HepG2 (cell line): ENCODE measurements around the gene RPS15A. TPM values are rescaled to one million over a fixed set of nuclear protein-coding genes. Genes with fewer than 3 reads are reported as not detected.

ENCODE experiments used
- ATF7-NPFF ChIP-seq: sonication (generic); formaldehyde crosslinking; IDR thresholded peaks from 2 replicates; pipeline ENCODE4 v1.8.1; 2023; ENCODE audit warnings: mild to moderate bottlenecking, low read depth, missing genetic modification reagents, moderate library complexity
- CREB1 ChIP-seq, 2 experiments: fragments of 450-650 bp in 1 of 2; IDR thresholded peaks; 2 replicates each; pipeline ENCODE4 v1.6.1; 2016 to 2017; ENCODE audit warnings: control low read depth in 1 of 2, mild to moderate bottlenecking in 1 of 2, missing compliant biosample characterization in 1 of 2, missing genetic modification characterization in 1 of 2
- MBD4 ChIP-seq: IDR thresholded peaks from 2 replicates; pipeline ENCODE4 v1.6.1; 2012; ENCODE audit warnings: low read length, inconsistent platforms, borderline replicate concordance
- SMARCE1 ChIP-seq: fragments of 450-650 bp; IDR thresholded peaks from 2 replicates; pipeline ENCODE4 v1.6.1; 2017; ENCODE audit warnings: borderline replicate concordance
- ZNF7 ChIP-seq: IDR thresholded peaks from 2 replicates; pipeline ENCODE4 v1.6.1; 2016; ENCODE audit warnings: missing biosample characterization, missing genetic modification reagents
- ZNF768 ChIP-seq: sonication (generic); formaldehyde crosslinking; IDR thresholded peaks from 2 replicates; pipeline ENCODE4 v1.4.0; 2020; ENCODE audit warnings: missing genetic modification reagents
- ZNF816 ChIP-seq: sonication (generic); formaldehyde crosslinking; IDR thresholded peaks from 2 replicates; pipeline ENCODE4 v1.8.0; 2022; ENCODE audit warnings: missing genetic modification reagents, mild to moderate bottlenecking, borderline replicate concordance
- polyA plus RNA-seq, 8 experiments: library from polyadenylated mRNA; depleted of rRNA in 3 of 8; stranded (reverse) in 7 of 8; unstranded in 1 of 8; fragments of >200 nt; fragmentation: Illumina TruSeq in 4 of 8; extraction: Trizol in 4 of 8; gene quantifications; 2 replicates each; pipeline versions ENCODE4 v1.2.1 to v1.2.3, GENCODE V29; 2011 to 2016; ENCODE audit warnings: low read depth in 4 of 8, missing spikeins in 1 of 8, mixed read lengths in 1 of 8; ENCODE audit not compliant: insufficient read depth in 1 of 8
- total RNA-seq, 5 experiments: library from RNA; depleted of rRNA; stranded (reverse); fragments of >200 nt; fragmentation: Illumina TruSeq; extraction: Trizol; gene quantifications; 2 replicates each; pipeline ENCODE4 v1.2.3, GENCODE V29; 2016; ENCODE audit warnings: low read depth in 1 of 5
- TF ChIP-seq, protein P1 (sequence below): sonication (generic); formaldehyde crosslinking; IDR thresholded peaks from 2 replicates; pipeline ENCODE4 v1.4.0; 2020; ENCODE audit warnings: missing genetic modification reagents
- TF ChIP-seq, protein P2 (sequence below): sonication (generic); formaldehyde crosslinking; IDR thresholded peaks from 2 replicates; pipeline ENCODE4 v1.8.0; 2022; ENCODE audit warnings: missing genetic modification reagents, mild to moderate bottlenecking, inconsistent platforms, borderline replicate concordance
- TF ChIP-seq, protein P3 (sequence below): sonication (generic); formaldehyde crosslinking; IDR thresholded peaks from 2 replicates; pipeline ENCODE4 v1.4.0; 2020; ENCODE audit warnings: missing genetic modification reagents
- TF ChIP-seq, protein P4 (sequence below): sonication (generic); formaldehyde crosslinking; IDR thresholded peaks from 2 replicates; pipeline ENCODE4 v1.4.0; 2020; ENCODE audit warnings: missing genetic modification reagents

RPS15A gene
- total and polyA plus RNA-seq, 2 of the 13 experiments (the other 11 are each of a cell fraction or from before 2014, with no cell fraction given), result 5,489 to 9,457 TPM

DNA sequence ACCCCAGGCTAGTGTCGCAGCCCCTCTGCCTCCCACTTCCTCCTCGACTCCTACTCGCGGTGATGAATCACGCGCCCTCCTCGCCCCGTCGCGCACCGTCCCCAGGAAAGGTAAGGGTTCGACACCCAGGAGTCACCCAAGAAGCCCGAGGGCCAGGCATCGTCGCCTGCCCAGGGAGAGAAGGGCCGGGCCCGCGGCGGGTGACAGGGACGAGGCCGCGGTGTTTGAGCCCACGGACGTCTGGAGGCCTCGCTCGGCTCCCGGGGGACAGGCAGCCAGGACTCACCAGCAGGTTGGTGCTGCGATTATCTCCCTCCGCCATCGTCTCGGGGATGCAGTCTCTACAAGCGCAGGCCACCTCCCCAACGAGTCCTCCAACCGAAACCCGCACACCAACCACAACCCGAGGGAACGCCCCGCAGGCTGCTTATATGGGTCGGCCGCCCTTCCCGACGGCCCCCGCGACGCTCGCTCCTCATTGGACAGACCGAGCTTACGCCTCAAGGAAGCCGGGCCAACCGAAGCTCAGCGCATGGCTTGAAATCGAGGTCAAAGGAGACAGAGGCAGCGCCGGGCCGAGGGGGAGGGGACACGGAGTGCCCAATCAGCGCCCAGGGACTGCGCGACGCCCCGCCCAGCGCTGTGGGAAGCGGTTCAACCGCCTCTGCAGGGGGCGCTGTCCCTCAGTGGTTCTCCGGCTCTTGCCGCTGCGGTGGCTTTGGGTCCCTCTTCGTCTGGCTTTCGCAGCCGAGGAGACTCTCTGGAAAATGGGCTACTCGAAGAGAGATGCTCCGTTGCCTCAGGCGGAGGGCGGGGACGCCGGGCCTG is 11.2 kb upstream of the RPS15A start, which contains the start of gene ARL6IP1 (continued):
- TF ChIP-seq, protein P1, sequence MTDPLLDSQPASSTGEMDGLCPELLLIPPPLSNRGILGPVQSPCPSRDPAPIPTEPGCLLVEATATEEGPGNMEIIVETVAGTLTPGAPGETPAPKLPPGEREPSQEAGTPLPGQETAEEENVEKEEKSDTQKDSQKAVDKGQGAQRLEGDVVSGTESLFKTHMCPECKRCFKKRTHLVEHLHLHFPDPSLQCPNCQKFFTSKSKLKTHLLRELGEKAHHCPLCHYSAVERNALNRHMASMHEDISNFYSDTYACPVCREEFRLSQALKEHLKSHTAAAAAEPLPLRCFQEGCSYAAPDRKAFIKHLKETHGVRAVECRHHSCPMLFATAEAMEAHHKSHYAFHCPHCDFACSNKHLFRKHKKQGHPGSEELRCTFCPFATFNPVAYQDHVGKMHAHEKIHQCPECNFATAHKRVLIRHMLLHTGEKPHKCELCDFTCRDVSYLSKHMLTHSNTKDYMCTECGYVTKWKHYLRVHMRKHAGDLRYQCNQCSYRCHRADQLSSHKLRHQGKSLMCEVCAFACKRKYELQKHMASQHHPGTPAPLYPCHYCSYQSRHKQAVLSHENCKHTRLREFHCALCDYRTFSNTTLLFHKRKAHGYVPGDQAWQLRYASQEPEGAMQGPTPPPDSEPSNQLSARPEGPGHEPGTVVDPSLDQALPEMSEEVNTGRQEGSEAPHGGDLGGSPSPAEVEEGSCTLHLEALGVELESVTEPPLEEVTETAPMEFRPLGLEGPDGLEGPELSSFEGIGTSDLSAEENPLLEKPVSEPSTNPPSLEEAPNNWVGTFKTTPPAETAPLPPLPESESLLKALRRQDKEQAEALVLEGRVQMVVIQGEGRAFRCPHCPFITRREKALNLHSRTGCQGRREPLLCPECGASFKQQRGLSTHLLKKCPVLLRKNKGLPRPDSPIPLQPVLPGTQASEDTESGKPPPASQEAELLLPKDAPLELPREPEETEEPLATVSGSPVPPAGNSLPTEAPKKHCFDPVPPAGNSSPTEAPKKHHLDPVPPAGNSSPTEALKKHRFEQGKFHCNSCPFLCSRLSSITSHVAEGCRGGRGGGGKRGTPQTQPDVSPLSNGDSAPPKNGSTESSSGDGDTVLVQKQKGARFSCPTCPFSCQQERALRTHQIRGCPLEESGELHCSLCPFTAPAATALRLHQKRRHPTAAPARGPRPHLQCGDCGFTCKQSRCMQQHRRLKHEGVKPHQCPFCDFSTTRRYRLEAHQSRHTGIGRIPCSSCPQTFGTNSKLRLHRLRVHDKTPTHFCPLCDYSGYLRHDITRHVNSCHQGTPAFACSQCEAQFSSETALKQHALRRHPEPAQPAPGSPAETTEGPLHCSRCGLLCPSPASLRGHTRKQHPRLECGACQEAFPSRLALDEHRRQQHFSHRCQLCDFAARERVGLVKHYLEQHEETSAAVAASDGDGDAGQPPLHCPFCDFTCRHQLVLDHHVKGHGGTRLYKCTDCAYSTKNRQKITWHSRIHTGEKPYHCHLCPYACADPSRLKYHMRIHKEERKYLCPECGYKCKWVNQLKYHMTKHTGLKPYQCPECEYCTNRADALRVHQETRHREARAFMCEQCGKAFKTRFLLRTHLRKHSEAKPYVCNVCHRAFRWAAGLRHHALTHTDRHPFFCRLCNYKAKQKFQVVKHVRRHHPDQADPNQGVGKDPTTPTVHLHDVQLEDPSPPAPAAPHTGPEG (CRISPR knock-in tag), result peak; percentile 92
- TF ChIP-seq ZNF768 (peak; percentile 77), ZNF7 (peak; percentile 53), ATF7-NPFF (peak; percentile 96), CREB1 (IDR thresholded peaks at IDR 0.05) (peak; percentile 89), CREB1 (CRISPR knock-in tag; IDR thresholded peaks at IDR 0.05) (peak; percentile 95), MBD4 (no peak), ZNF816 (CRISPR knock-in tag) (peak; percentile 95; the same call in 1 of the 2 replicates), SMARCE1 (no peak)
- TF ChIP-seq, protein P2, sequence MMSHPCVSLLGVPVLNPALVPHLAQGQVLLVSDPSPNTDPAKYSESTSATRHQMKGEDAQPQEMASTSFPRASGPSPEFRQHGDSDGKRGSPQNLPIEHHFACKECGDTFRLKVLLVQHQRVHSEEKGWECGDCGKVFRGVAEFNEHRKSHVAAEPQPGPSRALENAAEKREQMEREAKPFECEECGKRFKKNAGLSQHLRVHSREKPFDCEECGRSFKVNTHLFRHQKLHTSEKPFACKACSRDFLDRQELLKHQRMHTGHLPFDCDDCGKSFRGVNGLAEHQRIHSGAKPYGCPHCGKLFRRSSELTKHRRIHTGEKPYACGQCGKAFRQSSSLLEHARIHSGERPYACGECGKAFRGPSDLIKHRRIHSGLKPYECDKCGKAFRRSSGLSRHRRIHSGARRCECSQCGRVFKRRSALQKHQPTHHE (CRISPR knock-in tag), result peak; percentile 99
- TF ChIP-seq, protein P3, sequence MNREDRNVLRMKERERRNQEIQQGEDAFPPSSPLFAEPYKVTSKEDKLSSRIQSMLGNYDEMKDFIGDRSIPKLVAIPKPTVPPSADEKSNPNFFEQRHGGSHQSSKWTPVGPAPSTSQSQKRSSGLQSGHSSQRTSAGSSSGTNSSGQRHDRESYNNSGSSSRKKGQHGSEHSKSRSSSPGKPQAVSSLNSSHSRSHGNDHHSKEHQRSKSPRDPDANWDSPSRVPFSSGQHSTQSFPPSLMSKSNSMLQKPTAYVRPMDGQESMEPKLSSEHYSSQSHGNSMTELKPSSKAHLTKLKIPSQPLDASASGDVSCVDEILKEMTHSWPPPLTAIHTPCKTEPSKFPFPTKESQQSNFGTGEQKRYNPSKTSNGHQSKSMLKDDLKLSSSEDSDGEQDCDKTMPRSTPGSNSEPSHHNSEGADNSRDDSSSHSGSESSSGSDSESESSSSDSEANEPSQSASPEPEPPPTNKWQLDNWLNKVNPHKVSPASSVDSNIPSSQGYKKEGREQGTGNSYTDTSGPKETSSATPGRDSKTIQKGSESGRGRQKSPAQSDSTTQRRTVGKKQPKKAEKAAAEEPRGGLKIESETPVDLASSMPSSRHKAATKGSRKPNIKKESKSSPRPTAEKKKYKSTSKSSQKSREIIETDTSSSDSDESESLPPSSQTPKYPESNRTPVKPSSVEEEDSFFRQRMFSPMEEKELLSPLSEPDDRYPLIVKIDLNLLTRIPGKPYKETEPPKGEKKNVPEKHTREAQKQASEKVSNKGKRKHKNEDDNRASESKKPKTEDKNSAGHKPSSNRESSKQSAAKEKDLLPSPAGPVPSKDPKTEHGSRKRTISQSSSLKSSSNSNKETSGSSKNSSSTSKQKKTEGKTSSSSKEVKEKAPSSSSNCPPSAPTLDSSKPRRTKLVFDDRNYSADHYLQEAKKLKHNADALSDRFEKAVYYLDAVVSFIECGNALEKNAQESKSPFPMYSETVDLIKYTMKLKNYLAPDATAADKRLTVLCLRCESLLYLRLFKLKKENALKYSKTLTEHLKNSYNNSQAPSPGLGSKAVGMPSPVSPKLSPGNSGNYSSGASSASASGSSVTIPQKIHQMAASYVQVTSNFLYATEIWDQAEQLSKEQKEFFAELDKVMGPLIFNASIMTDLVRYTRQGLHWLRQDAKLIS (CRISPR knock-in tag), result peak; percentile 97
- TF ChIP-seq, protein P4, sequence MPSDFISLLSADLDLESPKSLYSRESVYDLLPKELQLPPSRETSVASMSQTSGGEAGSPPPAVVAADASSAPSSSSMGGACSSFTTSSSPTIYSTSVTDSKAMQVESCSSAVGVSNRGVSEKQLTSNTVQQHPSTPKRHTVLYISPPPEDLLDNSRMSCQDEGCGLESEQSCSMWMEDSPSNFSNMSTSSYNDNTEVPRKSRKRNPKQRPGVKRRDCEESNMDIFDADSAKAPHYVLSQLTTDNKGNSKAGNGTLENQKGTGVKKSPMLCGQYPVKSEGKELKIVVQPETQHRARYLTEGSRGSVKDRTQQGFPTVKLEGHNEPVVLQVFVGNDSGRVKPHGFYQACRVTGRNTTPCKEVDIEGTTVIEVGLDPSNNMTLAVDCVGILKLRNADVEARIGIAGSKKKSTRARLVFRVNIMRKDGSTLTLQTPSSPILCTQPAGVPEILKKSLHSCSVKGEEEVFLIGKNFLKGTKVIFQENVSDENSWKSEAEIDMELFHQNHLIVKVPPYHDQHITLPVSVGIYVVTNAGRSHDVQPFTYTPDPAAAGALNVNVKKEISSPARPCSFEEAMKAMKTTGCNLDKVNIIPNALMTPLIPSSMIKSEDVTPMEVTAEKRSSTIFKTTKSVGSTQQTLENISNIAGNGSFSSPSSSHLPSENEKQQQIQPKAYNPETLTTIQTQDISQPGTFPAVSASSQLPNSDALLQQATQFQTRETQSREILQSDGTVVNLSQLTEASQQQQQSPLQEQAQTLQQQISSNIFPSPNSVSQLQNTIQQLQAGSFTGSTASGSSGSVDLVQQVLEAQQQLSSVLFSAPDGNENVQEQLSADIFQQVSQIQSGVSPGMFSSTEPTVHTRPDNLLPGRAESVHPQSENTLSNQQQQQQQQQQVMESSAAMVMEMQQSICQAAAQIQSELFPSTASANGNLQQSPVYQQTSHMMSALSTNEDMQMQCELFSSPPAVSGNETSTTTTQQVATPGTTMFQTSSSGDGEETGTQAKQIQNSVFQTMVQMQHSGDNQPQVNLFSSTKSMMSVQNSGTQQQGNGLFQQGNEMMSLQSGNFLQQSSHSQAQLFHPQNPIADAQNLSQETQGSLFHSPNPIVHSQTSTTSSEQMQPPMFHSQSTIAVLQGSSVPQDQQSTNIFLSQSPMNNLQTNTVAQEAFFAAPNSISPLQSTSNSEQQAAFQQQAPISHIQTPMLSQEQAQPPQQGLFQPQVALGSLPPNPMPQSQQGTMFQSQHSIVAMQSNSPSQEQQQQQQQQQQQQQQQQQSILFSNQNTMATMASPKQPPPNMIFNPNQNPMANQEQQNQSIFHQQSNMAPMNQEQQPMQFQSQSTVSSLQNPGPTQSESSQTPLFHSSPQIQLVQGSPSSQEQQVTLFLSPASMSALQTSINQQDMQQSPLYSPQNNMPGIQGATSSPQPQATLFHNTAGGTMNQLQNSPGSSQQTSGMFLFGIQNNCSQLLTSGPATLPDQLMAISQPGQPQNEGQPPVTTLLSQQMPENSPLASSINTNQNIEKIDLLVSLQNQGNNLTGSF (CRISPR knock-in tag), result peak; percentile 96
